Measurements from ENCODE around the gene SPAG8.

DNA sequence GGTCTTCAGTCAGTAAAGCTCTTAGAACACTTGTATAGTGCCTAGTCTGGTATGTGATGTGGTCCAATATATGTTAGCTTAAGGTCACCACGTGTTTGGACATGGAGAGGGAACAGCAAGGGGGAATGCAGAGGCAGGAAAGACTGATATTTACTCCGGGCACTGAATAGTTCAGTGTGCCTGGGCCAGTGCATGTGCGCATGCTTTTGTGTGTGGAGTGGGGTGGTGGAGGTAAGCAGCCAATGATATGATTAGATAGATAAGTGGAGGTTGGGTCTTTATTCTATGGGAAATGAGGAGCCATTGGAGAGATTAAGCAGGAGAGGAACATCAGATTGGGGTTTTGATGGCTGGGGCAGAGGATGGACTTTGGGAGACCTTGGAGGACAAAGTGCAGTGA is 44.1 kb upstream of the SPAG8 start:
- TF ChIP-seq, protein P1, sequence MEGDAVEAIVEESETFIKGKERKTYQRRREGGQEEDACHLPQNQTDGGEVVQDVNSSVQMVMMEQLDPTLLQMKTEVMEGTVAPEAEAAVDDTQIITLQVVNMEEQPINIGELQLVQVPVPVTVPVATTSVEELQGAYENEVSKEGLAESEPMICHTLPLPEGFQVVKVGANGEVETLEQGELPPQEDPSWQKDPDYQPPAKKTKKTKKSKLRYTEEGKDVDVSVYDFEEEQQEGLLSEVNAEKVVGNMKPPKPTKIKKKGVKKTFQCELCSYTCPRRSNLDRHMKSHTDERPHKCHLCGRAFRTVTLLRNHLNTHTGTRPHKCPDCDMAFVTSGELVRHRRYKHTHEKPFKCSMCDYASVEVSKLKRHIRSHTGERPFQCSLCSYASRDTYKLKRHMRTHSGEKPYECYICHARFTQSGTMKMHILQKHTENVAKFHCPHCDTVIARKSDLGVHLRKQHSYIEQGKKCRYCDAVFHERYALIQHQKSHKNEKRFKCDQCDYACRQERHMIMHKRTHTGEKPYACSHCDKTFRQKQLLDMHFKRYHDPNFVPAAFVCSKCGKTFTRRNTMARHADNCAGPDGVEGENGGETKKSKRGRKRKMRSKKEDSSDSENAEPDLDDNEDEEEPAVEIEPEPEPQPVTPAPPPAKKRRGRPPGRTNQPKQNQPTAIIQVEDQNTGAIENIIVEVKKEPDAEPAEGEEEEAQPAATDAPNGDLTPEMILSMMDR (IDR thresholded peaks at IDR 0.05; ENCODE audit: low read length) = no peak
- no peak for TF ChIP-seq EZH2 (optimal IDR thresholded peaks at IDR 0.05; ENCODE audit: low read depth, low read length)

Data from MM.1S (cell line).